B cell (primary cell): Measurements from ENCODE around the gene FBXL4. TPM values are rescaled to one million over a fixed set of nuclear protein-coding genes. Genes with fewer than 3 reads are reported as not detected.

Experiments
- ATAC-seq: fragments of 200-7000 bp; cut with Tn5 transposase; one replicate; pipeline ENCODE4 v1.10.0; 2021; ENCODE audit warnings: low read depth, mild to moderate bottlenecking, moderate number of reproducible peaks, moderate library complexity
- CTCF ChIA-PET: fragments of 350-600 bp; sonication (Branson Sonifier 250); formaldehyde crosslinking; loops from one replicate; lab custom pipeline; 2021; ENCODE audit warnings: antibody characterized with exemption, inconsistent platforms; lab: Charles Lee
- POLR2A ChIA-PET: fragments of 350-600 bp; sonication (Branson Sonifier 250); formaldehyde crosslinking; loops from one replicate; lab custom pipeline; 2021; ENCODE audit warnings: antibody characterized with exemption; lab: Charles Lee
- DNase-seq: peaks from one replicate; pipeline ENCODE4 v3.0.0; 2013
- H2AFZ ChIP-seq: 2 replicates; pipeline ENCODE4 v1.6.1; 2012; ENCODE audit warnings: mild to moderate bottlenecking, low read depth, low read length; ENCODE audit not compliant: insufficient read depth, poor library complexity, severe bottlenecking
- H3K27ac ChIP-seq, 2 donors: 1 replicate in 1 of 2; 2 replicates in 1 of 2; pipeline ENCODE4 v1.5.1; 2012 to 2013; ENCODE audit warnings: low read length in 2 of 2, mild to moderate bottlenecking in 2 of 2, moderate library complexity in 1 of 2
- H3K27me3 ChIP-seq, 4 experiments: fragments of 200-600 bp in 1 of 4; sonication (generic) in 1 of 4; replicated peaks in 1 of 4; 1 replicate in 2 of 4; 2 replicates in 2 of 4; pipeline versions ENCODE4 v1.6.1 to v1.7.0; 2013 to 2016; ENCODE audit warnings: low read length in 3 of 4, mild to moderate bottlenecking in 2 of 4, mixed read lengths in 1 of 4, moderate library complexity in 1 of 4; ENCODE audit not compliant: insufficient read depth in 4 of 4, control insufficient read depth in 3 of 4; ENCODE audit errors: control extremely low read depth in 1 of 4
- H3K36me3 ChIP-seq, 2 experiments: replicated peaks in 1 of 2; 1 replicate in 1 of 2; 2 replicates in 1 of 2; pipeline versions ENCODE4 v1.6.1 to v1.7.1; 2013; ENCODE audit warnings: low read length in 1 of 2; ENCODE audit not compliant: insufficient read depth in 2 of 2, control insufficient read depth in 1 of 2; ENCODE audit errors: control extremely low read depth in 1 of 2, extremely low read depth in 1 of 2
- H3K4me1 ChIP-seq, 2 donors: fragments of 200-600 bp in 1 of 2; sonication (generic) in 1 of 2; 1 replicate in 1 of 2; 2 replicates in 1 of 2; pipeline versions ENCODE4 v1.5.1 to v1.6.1; 2013 to 2017; ENCODE audit warnings: low read length in 2 of 2; ENCODE audit not compliant: control insufficient read depth in 2 of 2, insufficient read depth in 2 of 2
- H3K4me2 ChIP-seq: replicated peaks from 2 replicates; pipeline ENCODE3; 2012; ENCODE audit warnings: mild to moderate bottlenecking, low read depth, low read length; ENCODE audit not compliant: poor library complexity, severe bottlenecking
- H3K4me3 ChIP-seq, 5 experiments: fragments of 200-600 bp in 1 of 5; sonication (generic) in 1 of 5; 1 replicate in 3 of 5; 2 replicates in 2 of 5; pipeline versions ENCODE4 v1.5.1 to v1.7.0; 2011 to 2016; ENCODE audit warnings: low read length in 4 of 5, mild to moderate bottlenecking in 4 of 5, low read depth in 2 of 5, control low read depth in 1 of 5, moderate library complexity in 1 of 5; ENCODE audit not compliant: insufficient read depth in 1 of 5; ENCODE audit errors: control extremely low read depth in 1 of 5, extremely low read depth in 1 of 5
- H3K79me2 ChIP-seq: fragments of 200-600 bp; sonication (generic); one replicate; pipeline ENCODE4 v1.6.0; 2016; ENCODE audit warnings: low read length; ENCODE audit not compliant: control insufficient read depth, insufficient read depth
- H3K9ac ChIP-seq: fragments of 200-600 bp; sonication (generic); 2 replicates; pipeline ENCODE4 v1.6.1; 2017; ENCODE audit warnings: mild to moderate bottlenecking, low read length, moderate library complexity
- H3K9me3 ChIP-seq, 3 donors: one replicate each; pipeline versions ENCODE4 v1.6.1 to v1.7.1; 2013; ENCODE audit warnings: low read length in 2 of 3; ENCODE audit not compliant: control insufficient read depth in 2 of 3, insufficient read depth in 1 of 3; ENCODE audit errors: control extremely low read depth in 1 of 3
- H4K20me1 ChIP-seq: 2 replicates; pipeline ENCODE4 v1.6.0; 2012; ENCODE audit warnings: mild to moderate bottlenecking, low read length; ENCODE audit not compliant: insufficient read depth, control insufficient read depth, poor library complexity, severe bottlenecking
- H3K27ac Mint-ChIP-seq: one replicate; pipeline ENCODE4 v1.8.0; 2021; ENCODE audit warnings: mixed read lengths
- H3K27me3 Mint-ChIP-seq: one replicate; pipeline ENCODE4 v1.8.0; 2021; ENCODE audit warnings: mixed read lengths
- H3K4me1 Mint-ChIP-seq: one replicate; pipeline ENCODE4 v1.8.0; 2021; ENCODE audit warnings: mixed read lengths
- H3K4me3 Mint-ChIP-seq: one replicate; pipeline ENCODE4 v1.8.0; 2021; ENCODE audit warnings: mixed read lengths
- H3K9me3 Mint-ChIP-seq: one replicate; pipeline ENCODE4 v1.8.0; 2022; ENCODE audit warnings: mixed read lengths; ENCODE audit not compliant: insufficient read depth
- CTCF ChIP-seq: fragments of 200-600 bp; IDR thresholded peaks from one replicate; pipeline ENCODE4 v1.8.0; 2022; ENCODE audit warnings: antibody characterized with exemption, mild to moderate bottlenecking
- EZH2 ChIP-seq: IDR thresholded peaks from 2 replicates; pipeline ENCODE4 v1.6.1; 2012; ENCODE audit warnings: borderline replicate concordance, low read depth, mild to moderate bottlenecking, moderate library complexity, low read length; ENCODE audit not compliant: insufficient read depth, poor library complexity, severe bottlenecking
- WGBS: methylation state at CpG from one replicate; pipeline ENCODE4 v1.1.5; 2013; ENCODE audit warnings: missing lambda C conversion rate; ENCODE audit not compliant: insufficient coverage; 5-methylcytosine and 5-hydroxymethylcytosine counted together
- intact Hi-C: fragments of 100-400 bp; cut with micrococcal nuclease; formaldehyde crosslinking; loops from one replicate; pipeline ENCODE4 v1.10.0; 2022
- polyA plus RNA-seq: library from polyadenylated mRNA; depleted of rRNA; stranded (reverse); fragments of >200 nt; gene quantifications from 2 replicates; pipeline ENCODE4 v1.2.3, GENCODE V29; 2012
- total RNA-seq, 2 donors: library from RNA; stranded (reverse); fragments of 120-200 nt in 1 of 2; gene quantifications; 1 replicate in 1 of 2; 2 replicates in 1 of 2; pipeline versions ENCODE4 v1.2.3 to v1.2.4, GENCODE V29; 2013 to 2022

The FBXL4 gene
- total and polyA plus RNA-seq, 2 donors (not counting 1 experiment from before 2014, with no cell fraction given) = 9.2 to 22.0 TPM

GRCh38 chr6:98927534-98927933, 20.2 kb downstream of the FBXL4 start:
- H3K4me2 ChIP-seq = no peak overlapping the region
- H3K79me2 ChIP-seq = peaks cover 17% of the 10 kb centered on the region
- no peak for TF ChIP-seq CTCF
- TF ChIP-seq EZH2 = no peak
- no peaks in the 10 kb centered on the region for H3K27me3 ChIP-seq
- H3K36me3 ChIP-seq = peaks cover 13 to 17% of the 10 kb centered on the region in 2 experiments
- no peak overlapping the region for H2AFZ ChIP-seq
- peaks cover 16% of the 10 kb centered on the region for H4K20me1 ChIP-seq
- H3K4me3 ChIP-seq = no peak overlapping the region
- POLR2A ChIA-PET = no interaction called here
- Mint-ChIP-seq H3K9me3 (no peaks in the 10 kb centered on the region), H3K27ac (no peak overlapping the region), H3K4me3 (no peak overlapping the region), H3K4me1 (peaks cover 33% of the 10 kb centered on the region), H3K27me3 (no peaks in the 10 kb centered on the region)
- peaks cover 8 to 11% of the 10 kb centered on the region in 2 donors for H3K4me1 ChIP-seq
- H3K27ac ChIP-seq = no peak overlapping the region
- no peak overlapping the region for H3K9ac ChIP-seq
- ATAC-seq (no peak), DNase-seq (no peak)
- CTCF ChIA-PET = no interaction called here
- intact Hi-C loops = no loop called here
- H3K9me3 ChIP-seq = no peaks in the 10 kb centered on the region

GRCh38 chr6:98925831-98926230, 21.9 kb downstream of the FBXL4 start:
- ATAC-seq = no peak
- no peak for DNase-seq
- no peaks in the 10 kb centered on the region for H3K27me3 ChIP-seq
- no peak overlapping the region for H3K4me3 Mint-ChIP-seq
- H3K9ac ChIP-seq = no peak overlapping the region
- H3K27ac ChIP-seq = no peak overlapping the region
- H3K36me3 ChIP-seq = peaks cover 13 to 17% of the 10 kb centered on the region in 2 experiments
- peaks cover 26% of the 10 kb centered on the region for H3K4me1 Mint-ChIP-seq
- no peaks in the 10 kb centered on the region for H3K9me3 ChIP-seq
- peaks cover 12% of the 10 kb centered on the region for H4K20me1 ChIP-seq
- peaks cover 13% of the 10 kb centered on the region for H3K79me2 ChIP-seq
- no peak overlapping the region for H3K27ac Mint-ChIP-seq
- 60% methylated on average over 1 of the region's 5 CpGs for WGBS
- H3K27me3 Mint-ChIP-seq = no peaks in the 10 kb centered on the region
- H2AFZ ChIP-seq = no peak overlapping the region
- no peak for TF ChIP-seq EZH2
- no peak for TF ChIP-seq CTCF
- no peaks in the 10 kb centered on the region for H3K9me3 Mint-ChIP-seq
- ChIA-PET CTCF (no interaction called here), POLR2A (no interaction called here)
- H3K4me1 ChIP-seq = peaks cover 2 to 8% of the 10 kb centered on the region in 2 donors
- no peak overlapping the region for H3K4me2 ChIP-seq
- intact Hi-C loops = no loop called here
- no peak overlapping the region for H3K4me3 ChIP-seq
